Loucy (cell line): ENCODE measurements around the gene FAM117B.

Source experiments
- H2AFZ ChIP-seq: fragments of 200-600 bp; sonication (generic); 2 replicates; pipeline ENCODE4 v1.6.0; 2016; ENCODE audit warnings: antibody characterized with exemption, mild to moderate bottlenecking, low read length, moderate library complexity
- H3F3A ChIP-seq: fragments of 200-600 bp; 2 replicates; pipeline ENCODE4 v1.6.0; 2016; ENCODE audit warnings: antibody characterized with exemption, low read depth, mild to moderate bottlenecking
- H3K27me3 ChIP-seq: fragments of 200-600 bp; sonication (generic); 2 replicates; pipeline ENCODE4 v1.6.1; 2014; ENCODE audit warnings: low read length, mild to moderate bottlenecking; ENCODE audit not compliant: insufficient read depth, poor library complexity, severe bottlenecking
- H3K36me3 ChIP-seq: fragments of 200-600 bp; sonication (generic); 2 replicates; pipeline ENCODE4 v1.6.1; 2016; ENCODE audit warnings: low read length; ENCODE audit not compliant: insufficient read depth
- H3K4me1 ChIP-seq: fragments of 200-600 bp; sonication (generic); 2 replicates; pipeline ENCODE4 v1.5.1; 2014; ENCODE audit warnings: low read length, mild to moderate bottlenecking; ENCODE audit not compliant: insufficient read depth, poor library complexity, severe bottlenecking
- H3K4me2 ChIP-seq: fragments of 200-600 bp; sonication (generic); 2 replicates; pipeline ENCODE4 v1.6.0; 2014; ENCODE audit warnings: antibody characterized with exemption, low read length, low read depth, mild to moderate bottlenecking; ENCODE audit not compliant: poor library complexity, severe bottlenecking
- H3K4me3 ChIP-seq: fragments of 200-600 bp; sonication (generic); 2 replicates; pipeline ENCODE4 v1.5.1; 2014; ENCODE audit warnings: low read length, mild to moderate bottlenecking, mixed read lengths; ENCODE audit not compliant: poor library complexity, severe bottlenecking
- H3K79me2 ChIP-seq: fragments of 200-600 bp; sonication (generic); 2 replicates; pipeline ENCODE4 v1.6.1; 2014; ENCODE audit warnings: low read length; ENCODE audit not compliant: insufficient read depth
- H3K9ac ChIP-seq: fragments of 200-600 bp; sonication (generic); 2 replicates; pipeline ENCODE4 v1.6.0; 2014; ENCODE audit warnings: mild to moderate bottlenecking, low read depth, low read length, moderate library complexity; ENCODE audit not compliant: poor library complexity, severe bottlenecking
- H3K9me2 ChIP-seq: fragments of 200-600 bp; sonication (generic); replicated peaks from 2 replicates; pipeline ENCODE4 v1.6.1; 2016; ENCODE audit warnings: low read depth, low read length, mixed read lengths
- H3K9me3 ChIP-seq: fragments of 200-600 bp; sonication (generic); 2 replicates; pipeline ENCODE4 v1.6.1; 2014; ENCODE audit warnings: mild to moderate bottlenecking, antibody characterized with exemption, low read length, low read depth; ENCODE audit not compliant: insufficient read depth
- H4K20me1 ChIP-seq: fragments of 200-600 bp; sonication (generic); 2 replicates; pipeline ENCODE4 v1.6.0; 2014; ENCODE audit warnings: antibody characterized with exemption, low read length, mild to moderate bottlenecking; ENCODE audit not compliant: insufficient read depth, poor library complexity, severe bottlenecking
- EZH2phosphoT487 ChIP-seq: fragments of 200-600 bp; IDR thresholded peaks from 2 replicates; pipeline ENCODE4 v1.6.1; 2018; ENCODE audit warnings: antibody characterized with exemption, mild to moderate bottlenecking, moderate library complexity, borderline replicate concordance
- TF ChIP-seq, protein P1 (sequence below): fragments of 200-600 bp; sonication (generic); conservative IDR thresholded peaks from 2 replicates; pipeline ENCODE4 v1.5.1; 2014; ENCODE audit warnings: mild to moderate bottlenecking, antibody characterized with exemption, low read length

Gene FAM117B

DNA sequence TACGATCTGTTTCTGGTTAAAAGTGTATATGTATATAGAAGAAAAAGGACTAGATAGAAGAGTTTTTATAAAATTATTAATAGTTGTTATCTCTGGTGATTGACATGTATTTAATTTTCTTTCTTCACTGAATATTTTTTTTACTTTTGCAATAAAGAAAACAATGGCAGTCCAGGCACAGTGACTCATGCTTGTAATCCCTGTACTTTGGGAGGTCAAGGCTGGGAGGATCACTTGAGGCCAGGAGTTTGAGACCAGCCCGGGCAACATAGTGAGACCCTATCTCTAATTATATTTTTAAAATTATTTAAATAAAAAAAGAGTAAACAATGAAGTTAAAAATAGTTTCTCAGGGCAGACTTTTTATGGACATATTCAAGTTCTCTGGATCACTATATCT is 114.7 kb downstream of the FAM117B start:
- no peaks in the 10 kb centered on the region for H3F3A ChIP-seq
- H3K9me2 ChIP-seq: no peaks in the 10 kb centered on the region
- H3K9me3 ChIP-seq: peaks cover under 1% of the 10 kb centered on the region; the same call in 1 of the 2 replicates
- no peak for TF ChIP-seq EZH2phosphoT487
- TF ChIP-seq, protein P1, sequence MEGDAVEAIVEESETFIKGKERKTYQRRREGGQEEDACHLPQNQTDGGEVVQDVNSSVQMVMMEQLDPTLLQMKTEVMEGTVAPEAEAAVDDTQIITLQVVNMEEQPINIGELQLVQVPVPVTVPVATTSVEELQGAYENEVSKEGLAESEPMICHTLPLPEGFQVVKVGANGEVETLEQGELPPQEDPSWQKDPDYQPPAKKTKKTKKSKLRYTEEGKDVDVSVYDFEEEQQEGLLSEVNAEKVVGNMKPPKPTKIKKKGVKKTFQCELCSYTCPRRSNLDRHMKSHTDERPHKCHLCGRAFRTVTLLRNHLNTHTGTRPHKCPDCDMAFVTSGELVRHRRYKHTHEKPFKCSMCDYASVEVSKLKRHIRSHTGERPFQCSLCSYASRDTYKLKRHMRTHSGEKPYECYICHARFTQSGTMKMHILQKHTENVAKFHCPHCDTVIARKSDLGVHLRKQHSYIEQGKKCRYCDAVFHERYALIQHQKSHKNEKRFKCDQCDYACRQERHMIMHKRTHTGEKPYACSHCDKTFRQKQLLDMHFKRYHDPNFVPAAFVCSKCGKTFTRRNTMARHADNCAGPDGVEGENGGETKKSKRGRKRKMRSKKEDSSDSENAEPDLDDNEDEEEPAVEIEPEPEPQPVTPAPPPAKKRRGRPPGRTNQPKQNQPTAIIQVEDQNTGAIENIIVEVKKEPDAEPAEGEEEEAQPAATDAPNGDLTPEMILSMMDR: no peak
- H3K27me3 ChIP-seq: no peaks in the 10 kb centered on the region
- H3K36me3 ChIP-seq: no peaks in the 10 kb centered on the region
- no peak overlapping the region for H3K4me2 ChIP-seq
- peaks cover 3% of the 10 kb centered on the region for H4K20me1 ChIP-seq
- H2AFZ ChIP-seq: no peak overlapping the region
- H3K4me3 ChIP-seq: no peak overlapping the region
- H3K79me2 ChIP-seq: no peaks in the 10 kb centered on the region
- H3K4me1 ChIP-seq: no peaks in the 10 kb centered on the region
- H3K9ac ChIP-seq: no peak overlapping the region

- Histone ChIP-seq H3K4me2 (no peak overlapping the region), H3K4me3 (no peak overlapping the region), H3K9ac (no peak overlapping the region), H3K36me3 (peaks cover 2% of the 10 kb centered on the region; the same call in 1 of the 2 replicates), H3K9me3 (no peaks in the 10 kb centered on the region), H3K9me2 (no peaks in the 10 kb centered on the region), H3K4me1 (no peaks in the 10 kb centered on the region), H3K79me2 (no peaks in the 10 kb centered on the region), H3F3A (no peaks in the 10 kb centered on the region), H3K27me3 (no peaks in the 10 kb centered on the region), H2AFZ (no peak overlapping the region), H4K20me1 (peaks cover 3% of the 10 kb centered on the region)
- TF ChIP-seq, protein P1: no peak
- no peak for TF ChIP-seq EZH2phosphoT487
Measured at GRCh38 chr2:202750763-202751427, 116.1 kb downstream of the FAM117B start.

- TF ChIP-seq, protein P1: no peak
- TF ChIP-seq EZH2phosphoT487: no peak
- no peaks in the 10 kb centered on the region for H3K4me1 ChIP-seq
- H3F3A ChIP-seq: no peaks in the 10 kb centered on the region
- H3K79me2 ChIP-seq: no peaks in the 10 kb centered on the region
- H4K20me1 ChIP-seq: peaks cover 3% of the 10 kb centered on the region
- H3K27me3 ChIP-seq: no peaks in the 10 kb centered on the region
- no peaks in the 10 kb centered on the region for H3K9me3 ChIP-seq
- H3K9me2 ChIP-seq: no peaks in the 10 kb centered on the region
- peaks cover 14% of the 10 kb centered on the region; the same call in 1 of the 2 replicates for H3K36me3 ChIP-seq
- H3K9ac ChIP-seq: no peak overlapping the region
- H2AFZ ChIP-seq: no peak overlapping the region
- H3K4me3 ChIP-seq: no peak overlapping the region
- H3K4me2 ChIP-seq: no peak overlapping the region
Measured at GRCh38 chr2:202752071-202752470, 117.3 kb downstream of the FAM117B start.
